B cell (primary cell): Measurements from ENCODE around the gene SHLD1. TPM values are rescaled to one million over a fixed set of nuclear protein-coding genes. Genes with fewer than 3 reads are reported as not detected.

ENCODE experiments used
- ATAC-seq: fragments of 200-7000 bp; cut with Tn5 transposase; one replicate; pipeline ENCODE4 v1.10.0; 2021; ENCODE audit warnings: low read depth, mild to moderate bottlenecking, moderate number of reproducible peaks, moderate library complexity
- CTCF ChIA-PET: fragments of 350-600 bp; sonication (Branson Sonifier 250); formaldehyde crosslinking; loops from one replicate; lab custom pipeline; 2021; ENCODE audit warnings: antibody characterized with exemption, inconsistent platforms; lab: Charles Lee
- POLR2A ChIA-PET: fragments of 350-600 bp; sonication (Branson Sonifier 250); formaldehyde crosslinking; loops from one replicate; lab custom pipeline; 2021; ENCODE audit warnings: antibody characterized with exemption; lab: Charles Lee
- DNase-seq: peaks from one replicate; pipeline ENCODE4 v3.0.0; 2013
- H2AFZ ChIP-seq: 2 replicates; pipeline ENCODE4 v1.6.1; 2012; ENCODE audit warnings: mild to moderate bottlenecking, low read depth, low read length; ENCODE audit not compliant: insufficient read depth, poor library complexity, severe bottlenecking
- H3K27ac ChIP-seq, 2 donors: 1 replicate in 1 of 2; 2 replicates in 1 of 2; pipeline ENCODE4 v1.5.1; 2012 to 2013; ENCODE audit warnings: low read length in 2 of 2, mild to moderate bottlenecking in 2 of 2, moderate library complexity in 1 of 2
- H3K27me3 ChIP-seq, 4 experiments: fragments of 200-600 bp in 1 of 4; sonication (generic) in 1 of 4; replicated peaks in 1 of 4; 1 replicate in 2 of 4; 2 replicates in 2 of 4; pipeline versions ENCODE4 v1.6.1 to v1.7.0; 2013 to 2016; ENCODE audit warnings: low read length in 3 of 4, mild to moderate bottlenecking in 2 of 4, mixed read lengths in 1 of 4, moderate library complexity in 1 of 4; ENCODE audit not compliant: insufficient read depth in 4 of 4, control insufficient read depth in 3 of 4; ENCODE audit errors: control extremely low read depth in 1 of 4
- H3K36me3 ChIP-seq, 2 experiments: replicated peaks in 1 of 2; 1 replicate in 1 of 2; 2 replicates in 1 of 2; pipeline versions ENCODE4 v1.6.1 to v1.7.1; 2013; ENCODE audit warnings: low read length in 1 of 2; ENCODE audit not compliant: insufficient read depth in 2 of 2, control insufficient read depth in 1 of 2; ENCODE audit errors: control extremely low read depth in 1 of 2, extremely low read depth in 1 of 2
- H3K4me1 ChIP-seq, 2 donors: fragments of 200-600 bp in 1 of 2; sonication (generic) in 1 of 2; 1 replicate in 1 of 2; 2 replicates in 1 of 2; pipeline versions ENCODE4 v1.5.1 to v1.6.1; 2013 to 2017; ENCODE audit warnings: low read length in 2 of 2; ENCODE audit not compliant: control insufficient read depth in 2 of 2, insufficient read depth in 2 of 2
- H3K4me2 ChIP-seq: replicated peaks from 2 replicates; pipeline ENCODE3; 2012; ENCODE audit warnings: mild to moderate bottlenecking, low read depth, low read length; ENCODE audit not compliant: poor library complexity, severe bottlenecking
- H3K4me3 ChIP-seq, 5 experiments: fragments of 200-600 bp in 1 of 5; sonication (generic) in 1 of 5; 1 replicate in 3 of 5; 2 replicates in 2 of 5; pipeline versions ENCODE4 v1.5.1 to v1.7.0; 2011 to 2016; ENCODE audit warnings: low read length in 4 of 5, mild to moderate bottlenecking in 4 of 5, low read depth in 2 of 5, control low read depth in 1 of 5, moderate library complexity in 1 of 5; ENCODE audit not compliant: insufficient read depth in 1 of 5; ENCODE audit errors: control extremely low read depth in 1 of 5, extremely low read depth in 1 of 5
- H3K79me2 ChIP-seq: fragments of 200-600 bp; sonication (generic); one replicate; pipeline ENCODE4 v1.6.0; 2016; ENCODE audit warnings: low read length; ENCODE audit not compliant: control insufficient read depth, insufficient read depth
- H3K9ac ChIP-seq: fragments of 200-600 bp; sonication (generic); 2 replicates; pipeline ENCODE4 v1.6.1; 2017; ENCODE audit warnings: mild to moderate bottlenecking, low read length, moderate library complexity
- H3K9me3 ChIP-seq, 3 donors: one replicate each; pipeline versions ENCODE4 v1.6.1 to v1.7.1; 2013; ENCODE audit warnings: low read length in 2 of 3; ENCODE audit not compliant: control insufficient read depth in 2 of 3, insufficient read depth in 1 of 3; ENCODE audit errors: control extremely low read depth in 1 of 3
- H4K20me1 ChIP-seq: 2 replicates; pipeline ENCODE4 v1.6.0; 2012; ENCODE audit warnings: mild to moderate bottlenecking, low read length; ENCODE audit not compliant: insufficient read depth, control insufficient read depth, poor library complexity, severe bottlenecking
- H3K27ac Mint-ChIP-seq: one replicate; pipeline ENCODE4 v1.8.0; 2021; ENCODE audit warnings: mixed read lengths
- H3K27me3 Mint-ChIP-seq: one replicate; pipeline ENCODE4 v1.8.0; 2021; ENCODE audit warnings: mixed read lengths
- H3K4me1 Mint-ChIP-seq: one replicate; pipeline ENCODE4 v1.8.0; 2021; ENCODE audit warnings: mixed read lengths
- H3K4me3 Mint-ChIP-seq: one replicate; pipeline ENCODE4 v1.8.0; 2021; ENCODE audit warnings: mixed read lengths
- H3K9me3 Mint-ChIP-seq: one replicate; pipeline ENCODE4 v1.8.0; 2022; ENCODE audit warnings: mixed read lengths; ENCODE audit not compliant: insufficient read depth
- EZH2 ChIP-seq: IDR thresholded peaks from 2 replicates; pipeline ENCODE4 v1.6.1; 2012; ENCODE audit warnings: borderline replicate concordance, low read depth, mild to moderate bottlenecking, moderate library complexity, low read length; ENCODE audit not compliant: insufficient read depth, poor library complexity, severe bottlenecking
- WGBS: methylation state at CpG from one replicate; pipeline ENCODE4 v1.1.5; 2013; ENCODE audit warnings: missing lambda C conversion rate; ENCODE audit not compliant: insufficient coverage; 5-methylcytosine and 5-hydroxymethylcytosine counted together
- intact Hi-C: fragments of 100-400 bp; cut with micrococcal nuclease; formaldehyde crosslinking; loops from one replicate; pipeline ENCODE4 v1.10.0; 2022
- polyA plus RNA-seq: library from polyadenylated mRNA; depleted of rRNA; stranded (reverse); fragments of >200 nt; gene quantifications from 2 replicates; pipeline ENCODE4 v1.2.3, GENCODE V29; 2012
- total RNA-seq, 2 donors: library from RNA; stranded (reverse); fragments of 120-200 nt in 1 of 2; gene quantifications; 1 replicate in 1 of 2; 2 replicates in 1 of 2; pipeline versions ENCODE4 v1.2.3 to v1.2.4, GENCODE V29; 2013 to 2022
- TF ChIP-seq, protein P1 (sequence below): fragments of 200-600 bp; IDR thresholded peaks from one replicate; pipeline ENCODE4 v1.8.0; 2022; ENCODE audit warnings: antibody characterized with exemption, mild to moderate bottlenecking

SHLD1 gene
- total and polyA plus RNA-seq, 2 donors (not counting 1 experiment from before 2014, with no cell fraction given) = 15.4 to 18.5 TPM

- Mint-ChIP-seq H3K27ac (no peak overlapping the region), H3K4me1 (peaks cover 4% of the 10 kb centered on the region), H3K27me3 (peaks cover 42% of the 10 kb centered on the region), H3K4me3 (no peak overlapping the region), H3K9me3 (peaks cover 4% of the 10 kb centered on the region)
- WGBS = no CpG with 5 or more reads among the region's 4 CpGs
- Histone ChIP-seq H3K9ac (no peak overlapping the region), H3K79me2 (no peaks in the 10 kb centered on the region), H3K4me3 (no peak overlapping the region), H3K27me3 (peaks cover 0 to 4% (median 0%) of the 10 kb centered on the region in 4 experiments), H4K20me1 (no peaks in the 10 kb centered on the region), H3K9me3 (peaks cover 0 to 3% (median 2%) of the 10 kb centered on the region in 3 donors), H3K4me2 (no peak overlapping the region), H3K27ac (no peak overlapping the region), H3K4me1 (no peaks in the 10 kb centered on the region), H3K36me3 (no peaks in the 10 kb centered on the region), H2AFZ (no peak overlapping the region)
- DNase-seq = no peak
- no peak for TF ChIP-seq EZH2
- TF ChIP-seq, protein P1, sequence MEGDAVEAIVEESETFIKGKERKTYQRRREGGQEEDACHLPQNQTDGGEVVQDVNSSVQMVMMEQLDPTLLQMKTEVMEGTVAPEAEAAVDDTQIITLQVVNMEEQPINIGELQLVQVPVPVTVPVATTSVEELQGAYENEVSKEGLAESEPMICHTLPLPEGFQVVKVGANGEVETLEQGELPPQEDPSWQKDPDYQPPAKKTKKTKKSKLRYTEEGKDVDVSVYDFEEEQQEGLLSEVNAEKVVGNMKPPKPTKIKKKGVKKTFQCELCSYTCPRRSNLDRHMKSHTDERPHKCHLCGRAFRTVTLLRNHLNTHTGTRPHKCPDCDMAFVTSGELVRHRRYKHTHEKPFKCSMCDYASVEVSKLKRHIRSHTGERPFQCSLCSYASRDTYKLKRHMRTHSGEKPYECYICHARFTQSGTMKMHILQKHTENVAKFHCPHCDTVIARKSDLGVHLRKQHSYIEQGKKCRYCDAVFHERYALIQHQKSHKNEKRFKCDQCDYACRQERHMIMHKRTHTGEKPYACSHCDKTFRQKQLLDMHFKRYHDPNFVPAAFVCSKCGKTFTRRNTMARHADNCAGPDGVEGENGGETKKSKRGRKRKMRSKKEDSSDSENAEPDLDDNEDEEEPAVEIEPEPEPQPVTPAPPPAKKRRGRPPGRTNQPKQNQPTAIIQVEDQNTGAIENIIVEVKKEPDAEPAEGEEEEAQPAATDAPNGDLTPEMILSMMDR = no peak
- ChIA-PET CTCF (no interaction called here), POLR2A (no interaction called here)
- intact Hi-C loops = no loop called here
- ATAC-seq = no peak
Observed at GRCh38 chr20:5877128-5877527, 126.9 kb downstream of the SHLD1 start.

DNA sequence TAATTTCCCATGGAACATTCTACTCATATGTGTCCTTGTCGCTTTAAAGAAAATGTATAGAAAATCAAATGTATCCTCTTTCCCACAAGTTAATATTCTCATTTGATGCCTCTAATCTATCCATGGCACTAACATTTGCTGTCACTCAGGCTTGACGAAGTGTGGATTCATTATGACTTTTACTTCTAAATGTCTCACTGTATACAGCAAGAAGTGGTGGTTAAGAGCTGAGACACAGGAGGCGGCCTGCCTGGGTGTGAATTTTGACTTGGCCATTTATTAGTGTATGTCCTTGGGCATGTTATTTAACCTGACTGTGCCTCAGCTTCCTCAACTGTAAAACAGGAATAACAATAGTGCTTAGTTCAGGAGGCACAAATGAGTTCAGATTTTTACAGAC lies 130.1 kb downstream of the SHLD1 start:
- 60% methylated on average over 1 of the region's 3 CpGs for WGBS
- Histone ChIP-seq H3K27ac (no peak overlapping the region), H3K4me3 (no peak overlapping the region), H3K4me1 (no peaks in the 10 kb centered on the region), H3K79me2 (no peaks in the 10 kb centered on the region), H3K9ac (no peak overlapping the region), H3K36me3 (no peaks in the 10 kb centered on the region), H3K27me3 (no peaks in the 10 kb centered on the region), H3K9me3 (peaks cover 0 to 2% (median 2%) of the 10 kb centered on the region in 3 donors), H2AFZ (no peak overlapping the region), H4K20me1 (no peaks in the 10 kb centered on the region), H3K4me2 (no peak overlapping the region)
- H3K9me3 Mint-ChIP-seq = peaks cover 4% of the 10 kb centered on the region
- intact Hi-C loops = no loop called here
- peaks cover 32% of the 10 kb centered on the region for H3K27me3 Mint-ChIP-seq
- DNase-seq (no peak), ATAC-seq (no peak)
- CTCF ChIA-PET = interaction anchor here (0.6 kb wide), 1 partner anchor 84 kb away, joined by 3 read pairs; no protein-coding TSS in a partner anchor
- peaks cover 4% of the 10 kb centered on the region for H3K4me1 Mint-ChIP-seq
- H3K27ac Mint-ChIP-seq = no peak overlapping the region
- TF ChIP-seq EZH2 = no peak
- TF ChIP-seq, protein P1 = no peak
- H3K4me3 Mint-ChIP-seq = no peak overlapping the region
- POLR2A ChIA-PET = no interaction called here
